GM21515 (cell line): ENCODE measurements around the gene TMEM139.
"Not testable (repeated sequence)": the region's sequence is repeated elsewhere in the genome, so short reads cannot be mapped to it uniquely, and the experiment has no call there.

Source experiments
- ATAC-seq: cut with Tn5 transposase; IDR thresholded peaks from one replicate; pipeline ENCODE4 v1.9.1; 2021; ENCODE audit not compliant: unreplicated experiment

Gene TMEM139

GRCh38 chr7:143258831-143259230, 25.9 kb upstream of the TMEM139 start:
- ATAC-seq, result peak; percentile 40

GRCh38 chr7:143259765-143260164, 25.0 kb upstream of the TMEM139 start:
- no peak for ATAC-seq

GRCh38 chr7:143261901-143262300, 22.9 kb upstream of the TMEM139 start:
- ATAC-seq, result no peak

DNA sequence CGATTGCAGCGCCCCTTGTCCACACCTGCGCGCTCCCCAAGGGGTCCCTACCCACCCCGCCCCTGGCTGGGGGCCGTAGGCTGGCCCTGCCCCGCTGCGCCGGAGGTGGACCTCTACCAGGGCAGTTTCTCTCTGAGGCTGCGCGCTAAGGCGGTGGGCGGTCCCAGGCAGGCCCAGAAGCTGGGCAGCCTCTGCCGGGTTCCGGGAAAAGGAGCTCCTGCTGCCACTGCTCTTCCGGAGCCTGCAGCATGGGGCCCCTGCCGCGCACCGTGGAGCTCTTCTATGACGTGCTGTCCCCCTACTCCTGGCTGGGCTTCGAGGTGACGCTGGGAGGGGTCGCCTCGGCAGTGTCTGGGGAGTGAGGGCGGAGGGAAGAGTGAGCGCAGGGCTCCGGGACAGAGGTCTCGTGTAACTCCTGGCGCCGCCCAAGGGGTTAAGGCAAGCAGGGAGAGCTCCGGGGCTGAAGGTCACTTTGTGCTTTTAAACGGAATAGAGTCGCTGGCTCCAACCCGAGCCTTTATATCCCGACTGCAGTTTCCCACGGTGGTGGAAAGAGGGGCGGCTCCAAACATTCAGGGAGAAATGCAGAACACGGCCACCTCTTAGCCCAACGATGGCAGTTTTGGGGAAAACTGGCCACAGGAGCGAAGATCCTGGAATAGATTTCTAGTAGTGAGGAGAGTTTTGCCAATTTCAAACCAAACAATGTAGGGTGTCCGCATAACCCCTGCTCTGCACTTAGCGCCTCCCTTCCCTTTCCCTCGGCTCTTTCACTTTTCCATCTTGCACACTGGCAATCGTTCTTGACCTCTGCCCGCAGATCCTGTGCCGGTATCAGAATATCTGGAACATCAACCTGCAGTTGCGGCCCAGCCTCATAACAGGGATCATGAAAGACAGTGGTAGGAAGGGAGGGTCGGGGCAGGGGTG, 21.2 kb upstream of the TMEM139 start, which contains the start of gene GSTK1:
Gene GSTK1 (plus strand): TSS at position 176 of the 930 bp plus-strand sequence. CDS start 73 bp downstream, at position 249.
- peak; percentile 98 for ATAC-seq

GRCh38 chr7:143264196-143264568, 20.6 kb upstream of the TMEM139 start:
- ATAC-seq, result not testable (repeated sequence)

GRCh38 chr7:143265017-143265693, 19.6 kb upstream of the TMEM139 start:
- ATAC-seq, result no peak

- no peak for ATAC-seq
These were observed 15.5 kb upstream of the TMEM139 start for GRCh38 chr7:143269251-143269650.

DNA sequence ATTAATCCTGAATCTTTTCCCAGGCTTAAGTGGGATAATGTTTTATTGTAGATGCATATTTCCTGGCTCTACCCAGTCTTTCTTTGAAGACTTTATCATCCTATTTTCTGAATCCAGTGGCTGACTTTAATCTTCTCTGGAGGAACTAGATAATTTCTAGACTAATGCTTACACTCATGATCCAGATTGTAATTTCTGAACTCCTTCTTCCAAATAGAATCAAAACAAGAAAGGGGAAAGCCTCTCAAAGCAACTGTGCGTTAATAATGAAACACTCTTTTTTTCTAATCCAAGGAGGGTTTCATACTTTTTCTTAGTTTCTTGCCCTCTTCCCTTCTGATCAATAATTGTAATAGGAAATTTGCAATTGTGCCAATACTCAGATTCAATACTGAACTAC, 13.5 kb upstream of the TMEM139 start:
- ATAC-seq, result no peak

DNA sequence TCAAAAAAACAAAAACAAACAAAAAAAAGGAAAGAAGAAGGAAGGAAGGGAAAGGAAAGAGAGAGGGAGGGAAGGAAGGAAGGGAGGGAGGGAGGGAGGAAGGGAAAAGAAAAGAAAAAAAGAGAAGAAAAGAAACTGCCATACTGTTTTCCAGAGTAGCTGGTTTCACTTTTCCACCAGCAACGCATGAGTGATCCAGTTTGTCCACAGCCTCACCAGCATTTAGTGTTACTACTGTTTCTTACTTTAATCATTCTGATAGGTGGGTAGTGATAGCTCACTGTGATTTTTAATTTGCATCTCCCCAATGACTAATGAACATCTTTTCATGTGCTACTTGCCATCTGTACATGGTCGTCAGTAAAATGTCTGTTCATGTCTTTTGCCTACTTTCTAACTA, 11.9 kb upstream of the TMEM139 start:
- no peak for ATAC-seq

- ATAC-seq, result no peak
These were observed 5.3 kb upstream of the TMEM139 start for GRCh38 chr7:143279186-143280098.

DNA sequence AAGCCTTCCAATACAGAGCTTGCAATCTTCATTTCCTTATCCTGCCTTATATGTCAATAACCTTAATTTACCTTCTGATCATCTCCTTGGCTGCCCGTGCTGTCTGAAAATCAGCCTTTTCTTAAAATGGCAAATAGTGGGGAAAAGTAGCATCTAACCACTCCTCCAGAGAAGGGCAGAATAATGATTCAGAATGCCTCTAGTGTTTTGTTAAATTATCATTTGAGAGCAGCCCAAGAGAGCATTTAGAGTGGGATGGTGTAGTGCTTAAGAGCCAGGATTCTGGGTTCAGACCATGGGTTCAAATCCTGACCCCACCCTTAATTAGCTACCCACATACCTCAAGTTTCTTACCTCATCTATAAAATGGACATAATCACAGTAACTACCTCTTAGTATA, 4.6 kb upstream of the TMEM139 start:
- ATAC-seq, result no peak

- ATAC-seq, result no peak
These were observed 4.2 kb upstream of the TMEM139 start for GRCh38 chr7:143280566-143280965.

- ATAC-seq, result no peak
These were observed 3.2 kb upstream of the TMEM139 start for GRCh38 chr7:143281529-143281928.

- no peak for ATAC-seq
These were observed 2.6 kb upstream of the TMEM139 start for GRCh38 chr7:143282124-143282523.

DNA sequence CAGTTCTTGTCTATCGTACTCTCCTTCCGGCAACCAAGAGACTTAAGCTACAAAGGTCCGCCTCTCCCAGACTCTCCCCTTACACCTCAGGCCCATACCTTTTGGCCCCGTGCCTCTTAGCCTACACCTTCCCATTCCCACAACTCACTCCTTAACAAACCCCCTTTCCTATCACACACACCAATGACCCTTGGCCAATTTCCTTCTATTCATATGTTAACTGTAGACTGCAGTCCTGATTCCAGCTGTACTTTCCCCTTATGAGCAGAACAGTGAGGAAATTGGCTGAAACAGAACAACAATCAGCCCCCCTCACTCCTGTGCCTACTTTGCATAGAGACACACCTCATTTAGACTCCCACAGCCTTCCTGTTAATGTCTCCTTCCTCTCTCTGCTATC, 1.4 kb upstream of the TMEM139 start:
- no peak for ATAC-seq

DNA sequence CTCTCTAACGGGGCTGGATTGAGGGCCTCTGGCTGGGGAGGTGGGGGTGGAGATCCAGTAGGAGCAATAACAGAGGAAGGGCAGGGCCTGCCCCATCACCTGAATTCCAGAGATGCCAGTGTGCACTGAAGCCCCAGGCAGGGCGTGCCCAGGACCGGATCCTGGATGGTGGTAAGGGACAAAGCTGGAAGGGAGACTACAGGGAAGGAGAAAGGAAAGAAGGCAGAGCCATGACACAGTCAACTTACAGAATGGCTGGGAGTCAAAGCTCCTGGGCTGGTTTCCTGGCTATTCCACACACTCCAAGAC, 666 bp downstream of the TMEM139 start:
- no peak for ATAC-seq

GRCh38 chr7:143285806-143286521, 1.2 kb downstream of the TMEM139 start:
- ATAC-seq, result no peak

GRCh38 chr7:143286522-143286890, 1.7 kb downstream of the TMEM139 start:
- no peak for ATAC-seq

- no peak for ATAC-seq
These were observed 2.7 kb downstream of the TMEM139 start for GRCh38 chr7:143287339-143287934.
